Measurements from ENCODE around the gene ROBO1. TPM values are rescaled to one million over a fixed set of nuclear protein-coding genes. Genes with fewer than 3 reads are reported as not detected.
"Not testable (repeated sequence)": the region's sequence is repeated elsewhere in the genome, so short reads cannot be mapped to it uniquely, and the experiment has no call there.

ROBO1 gene
- total RNA-seq, 2 experiments from 2014 or later: 1.3 to 2.1 TPM

DNA sequence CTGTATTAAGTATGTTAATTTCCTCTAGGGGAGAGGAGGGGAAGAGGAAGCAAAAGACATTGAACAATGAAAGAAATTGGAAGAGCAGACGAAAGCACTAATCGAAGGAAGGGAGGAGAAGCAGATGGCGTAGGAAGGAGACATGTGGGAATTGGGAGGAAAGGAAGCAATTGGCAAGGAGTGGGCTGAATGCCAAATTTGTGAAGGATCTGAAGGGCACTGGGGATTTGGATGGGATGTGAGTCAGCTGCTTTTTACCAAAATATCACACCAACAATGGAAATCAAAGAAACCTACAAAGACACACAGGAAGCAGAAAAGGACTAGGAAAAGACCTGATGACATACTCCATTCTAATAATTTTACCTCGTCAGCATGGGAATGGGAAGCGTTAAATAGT lies 1029.8 kb downstream of the ROBO1 start:
- ChIA-PET POLR2A (no interaction called here), CTCF (interaction anchor here (1.2 kb wide), 1 partner anchor 8 kb away, joined by 4 read pairs; no protein-coding TSS in a partner anchor)
- H3K36me3 Mint-ChIP-seq (ENCODE audit: low read depth): no peaks in the 10 kb centered on the region
- no peaks in the 10 kb centered on the region for H3K27me3 Mint-ChIP-seq
- no peak overlapping the region for H3K27ac Mint-ChIP-seq
- DNase-seq: no peak
- H3K9me3 Mint-ChIP-seq (ENCODE audit: low read depth): peaks cover 4% of the 10 kb centered on the region
- H3K4me3 Mint-ChIP-seq: no peak overlapping the region
- ATAC-seq: no peak
- intact Hi-C loops (cut with DNase I, micrococcal nuclease): no loop called here
- no peaks in the 10 kb centered on the region for H3K4me1 Mint-ChIP-seq

DNA sequence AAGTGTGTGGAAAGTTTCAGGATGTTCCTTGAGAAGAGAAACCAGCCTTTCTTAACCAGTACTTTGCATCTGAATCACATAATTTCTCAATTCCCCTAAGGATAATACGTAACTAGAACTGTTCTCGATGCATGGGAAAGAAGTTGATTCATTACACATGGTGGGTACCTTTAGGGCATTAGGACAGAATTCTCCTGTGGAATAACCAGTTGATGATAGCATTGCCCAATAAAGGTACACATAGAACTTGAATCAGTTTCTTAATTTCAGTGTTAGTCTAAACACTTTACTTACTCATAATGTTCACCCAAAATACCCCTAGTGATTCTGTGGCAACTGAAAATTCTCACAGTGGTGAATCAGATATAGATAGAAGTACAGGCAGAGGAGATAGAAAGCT lies 1030.9 kb downstream of the ROBO1 start:
- ATAC-seq (no peak), DNase-seq (no peak)
- Mint-ChIP-seq H3K27me3 (no peaks in the 10 kb centered on the region), H3K9me3 (ENCODE audit: low read depth) (peaks cover 4% of the 10 kb centered on the region), H3K27ac (no peak overlapping the region), H3K4me3 (no peak overlapping the region), H3K36me3 (ENCODE audit: low read depth) (no peaks in the 10 kb centered on the region), H3K4me1 (no peaks in the 10 kb centered on the region)
- intact Hi-C loops (cut with DNase I, micrococcal nuclease): no loop called here
- POLR2A ChIA-PET: no interaction called here
- CTCF ChIA-PET: no interaction called here

DNA sequence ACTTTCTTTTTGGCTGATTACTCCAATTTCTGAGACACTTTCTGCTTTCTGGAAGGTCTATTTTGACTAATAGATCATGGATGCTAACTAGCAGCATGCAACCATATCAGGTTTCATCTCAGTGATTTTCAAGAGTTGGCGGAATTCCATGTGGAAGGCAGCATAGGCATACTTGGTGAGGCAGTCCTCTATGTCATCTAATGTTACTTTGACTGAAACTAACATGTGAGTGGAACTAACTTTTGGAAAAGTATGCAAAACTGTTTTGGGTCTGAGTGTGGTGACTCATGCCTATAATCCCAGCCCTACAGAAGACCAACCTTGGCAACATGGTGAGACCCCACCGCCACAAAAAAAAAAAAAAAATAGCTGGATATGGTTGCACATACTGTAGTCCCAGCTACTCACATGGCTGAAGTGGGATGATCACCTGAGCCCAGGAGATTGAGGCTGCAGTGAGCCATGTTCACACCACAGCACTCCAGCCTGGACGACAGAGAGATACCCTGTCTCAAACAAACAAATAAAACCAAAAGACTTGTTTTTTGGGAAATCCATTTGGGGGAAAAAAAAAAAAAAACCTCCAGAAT lies 1033.7 kb downstream of the ROBO1 start:
- POLR2A ChIA-PET: no interaction called here
- intact Hi-C loops (cut with DNase I, micrococcal nuclease): no loop called here
- H3K4me1 Mint-ChIP-seq: no peaks in the 10 kb centered on the region
- ATAC-seq (no peak), DNase-seq (no peak)
- no peak overlapping the region for H3K4me3 Mint-ChIP-seq
- no peak overlapping the region for H3K27ac Mint-ChIP-seq
- H3K9me3 Mint-ChIP-seq (ENCODE audit: low read depth): peaks cover 4% of the 10 kb centered on the region
- no peaks in the 10 kb centered on the region for H3K27me3 Mint-ChIP-seq
- H3K36me3 Mint-ChIP-seq (ENCODE audit: low read depth): no peaks in the 10 kb centered on the region
- CTCF ChIA-PET: no interaction called here

DNA sequence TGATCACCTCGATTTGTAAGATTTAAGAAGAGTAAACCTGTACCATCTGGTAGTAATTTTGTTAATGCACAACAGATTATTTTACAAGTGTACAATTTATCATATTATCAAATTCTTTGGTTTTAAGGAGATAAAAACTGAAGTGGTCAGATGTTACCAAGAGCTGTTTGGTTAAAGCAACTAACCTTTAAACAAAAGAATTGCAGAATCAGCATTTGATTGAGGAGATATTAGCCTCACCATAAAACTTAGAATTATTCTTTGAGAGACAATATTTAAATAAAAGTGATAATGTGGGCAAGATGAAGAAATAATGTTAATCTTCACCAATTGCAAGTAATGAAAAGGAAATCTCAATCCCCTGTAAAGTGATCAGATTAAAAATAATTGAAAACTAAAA lies 1034.9 kb downstream of the ROBO1 start:
- ChIA-PET POLR2A (no interaction called here), CTCF (no interaction called here)
- intact Hi-C loops (cut with DNase I, micrococcal nuclease): no loop called here
- DNase-seq (no peak), ATAC-seq (no peak)
- Mint-ChIP-seq H3K27ac (no peak overlapping the region), H3K36me3 (ENCODE audit: low read depth) (no peaks in the 10 kb centered on the region), H3K27me3 (no peaks in the 10 kb centered on the region), H3K9me3 (ENCODE audit: low read depth) (peaks cover 3% of the 10 kb centered on the region), H3K4me3 (no peak overlapping the region), H3K4me1 (no peaks in the 10 kb centered on the region)

DNA sequence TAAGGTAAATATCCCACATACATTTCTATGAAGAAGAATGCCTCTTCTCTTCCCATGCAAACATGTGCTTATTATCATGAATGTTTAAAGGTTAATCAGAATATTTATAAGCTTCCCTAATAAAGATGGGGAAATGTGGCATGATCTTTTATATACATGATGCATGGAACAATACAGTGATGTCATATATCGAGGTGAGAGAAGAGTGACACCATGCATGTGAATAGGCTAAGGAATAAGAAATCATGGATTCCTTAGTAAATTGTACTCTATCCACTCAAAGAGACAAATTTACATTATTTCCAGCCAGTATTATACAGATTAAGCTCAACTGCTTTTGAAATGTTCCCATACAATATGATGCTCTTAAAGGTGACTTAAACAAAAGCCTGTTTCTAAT lies 1035.3 kb downstream of the ROBO1 start:
- H3K9me3 Mint-ChIP-seq (ENCODE audit: low read depth): peaks cover 2% of the 10 kb centered on the region
- no peak overlapping the region for H3K27ac Mint-ChIP-seq
- DNase-seq (no peak), ATAC-seq (no peak)
- intact Hi-C loops (cut with DNase I, micrococcal nuclease): no loop called here
- POLR2A ChIA-PET: no interaction called here
- no peaks in the 10 kb centered on the region for H3K4me1 Mint-ChIP-seq
- H3K27me3 Mint-ChIP-seq: no peaks in the 10 kb centered on the region
- CTCF ChIA-PET: no interaction called here
- no peak overlapping the region for H3K4me3 Mint-ChIP-seq
- H3K36me3 Mint-ChIP-seq (ENCODE audit: low read depth): no peaks in the 10 kb centered on the region

DNA sequence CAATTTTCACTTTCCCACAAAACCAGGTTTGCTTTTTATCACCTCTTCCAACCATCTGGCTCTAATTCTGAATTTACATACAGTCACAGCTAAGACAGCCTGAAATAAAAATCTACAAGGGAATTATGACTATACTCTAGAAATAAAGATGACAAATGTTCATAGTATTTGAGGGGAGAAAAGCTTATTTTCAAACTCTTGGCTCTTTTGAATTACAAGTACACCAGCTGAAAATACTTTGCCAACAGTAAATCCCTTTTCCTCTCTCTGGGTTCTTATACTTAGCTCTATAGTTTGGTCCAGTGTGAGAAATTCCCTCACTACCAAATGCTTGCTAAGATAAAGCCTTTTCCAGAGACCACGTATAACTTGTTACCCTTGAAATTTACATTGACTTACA lies 1037.9 kb downstream of the ROBO1 start:
- ChIA-PET CTCF (interaction anchor here (1.2 kb wide), 1 partner anchor 8 kb away, joined by 4 read pairs; no protein-coding TSS in a partner anchor), POLR2A (no interaction called here)
- peaks cover 2% of the 10 kb centered on the region for H3K9me3 Mint-ChIP-seq (ENCODE audit: low read depth)
- H3K27ac Mint-ChIP-seq: no peak overlapping the region
- H3K4me1 Mint-ChIP-seq: no peaks in the 10 kb centered on the region
- DNase-seq: no peak
- no peaks in the 10 kb centered on the region for H3K27me3 Mint-ChIP-seq
- H3K4me3 Mint-ChIP-seq: no peak overlapping the region
- intact Hi-C loops (cut with DNase I, micrococcal nuclease): no loop called here
- no peak for ATAC-seq
- H3K36me3 Mint-ChIP-seq (ENCODE audit: low read depth): no peaks in the 10 kb centered on the region

DNA sequence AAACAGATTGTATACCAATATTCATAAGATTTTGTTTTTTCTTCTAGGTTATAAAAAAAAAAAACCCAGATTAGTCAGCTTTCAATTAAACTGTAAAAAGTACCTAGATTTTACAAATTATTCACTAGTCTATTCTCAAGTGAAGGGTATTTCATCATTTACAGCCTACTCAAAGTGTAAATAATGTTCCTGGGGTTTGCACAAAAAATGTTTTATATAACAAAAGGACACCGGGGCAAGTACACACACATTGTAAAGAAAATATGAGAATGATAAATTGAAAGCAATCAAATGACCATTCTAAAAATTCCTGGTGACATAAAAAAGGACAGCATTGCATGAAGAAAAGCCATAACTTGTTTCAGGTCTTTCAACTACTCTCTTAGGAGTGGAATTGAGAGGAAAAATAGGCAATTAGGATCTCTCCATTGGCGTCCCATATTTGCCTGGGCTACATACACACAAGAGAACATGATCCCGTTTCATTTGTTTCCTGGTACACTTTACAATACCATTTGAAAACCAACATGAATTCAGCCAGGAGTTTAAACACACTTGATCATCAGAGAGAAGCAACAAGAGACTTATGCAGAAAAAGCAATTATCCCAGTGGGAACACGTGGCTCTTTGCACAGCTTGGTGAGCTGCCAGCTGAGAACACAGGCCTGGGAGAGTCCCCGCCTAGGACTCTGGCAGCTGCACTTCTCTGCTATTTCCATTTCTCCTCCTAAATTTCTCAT lies 1039.2 kb downstream of the ROBO1 start:
- H3K4me1 Mint-ChIP-seq: no peaks in the 10 kb centered on the region
- no peaks in the 10 kb centered on the region for H3K27me3 Mint-ChIP-seq
- ChIA-PET POLR2A (no interaction called here), CTCF (interaction anchor here (1.4 kb wide), 1 partner anchor 10 kb away, joined by 4 read pairs; no protein-coding TSS in a partner anchor)
- peaks cover 2% of the 10 kb centered on the region for H3K9me3 Mint-ChIP-seq (ENCODE audit: low read depth)
- DNase-seq (no peak), ATAC-seq (no peak)
- intact Hi-C loops (cut with DNase I, micrococcal nuclease): no loop called here
- no peak overlapping the region for H3K27ac Mint-ChIP-seq
- H3K4me3 Mint-ChIP-seq: no peak overlapping the region
- H3K36me3 Mint-ChIP-seq (ENCODE audit: low read depth): no peaks in the 10 kb centered on the region

DNA sequence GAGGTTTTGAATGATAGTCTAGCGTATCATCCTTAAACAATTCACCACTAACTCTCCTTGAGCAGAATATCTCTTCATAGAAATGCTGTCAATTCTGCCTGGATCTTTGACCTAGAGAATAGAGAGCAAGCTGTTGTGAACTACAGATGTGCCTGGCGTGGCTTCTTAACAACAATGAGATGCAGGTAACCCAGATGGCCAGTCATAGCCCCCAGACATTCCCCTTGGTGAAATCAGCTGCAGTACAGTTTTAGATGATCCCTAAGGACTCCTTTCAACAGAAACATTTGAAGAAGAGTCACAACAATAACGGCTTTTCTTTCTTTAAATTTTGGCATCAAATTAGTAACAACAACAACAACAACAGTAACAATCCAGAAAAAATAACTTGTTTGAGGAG lies 1041.3 kb downstream of the ROBO1 start:
- Mint-ChIP-seq H3K4me3 (no peak overlapping the region), H3K9me3 (ENCODE audit: low read depth) (peaks cover 2% of the 10 kb centered on the region), H3K27ac (no peak overlapping the region), H3K36me3 (ENCODE audit: low read depth) (no peaks in the 10 kb centered on the region), H3K27me3 (no peaks in the 10 kb centered on the region), H3K4me1 (no peaks in the 10 kb centered on the region)
- intact Hi-C loops (cut with DNase I, micrococcal nuclease): no loop called here
- DNase-seq (no peak), ATAC-seq (no peak)
- ChIA-PET CTCF (no interaction called here), POLR2A (no interaction called here)

DNA sequence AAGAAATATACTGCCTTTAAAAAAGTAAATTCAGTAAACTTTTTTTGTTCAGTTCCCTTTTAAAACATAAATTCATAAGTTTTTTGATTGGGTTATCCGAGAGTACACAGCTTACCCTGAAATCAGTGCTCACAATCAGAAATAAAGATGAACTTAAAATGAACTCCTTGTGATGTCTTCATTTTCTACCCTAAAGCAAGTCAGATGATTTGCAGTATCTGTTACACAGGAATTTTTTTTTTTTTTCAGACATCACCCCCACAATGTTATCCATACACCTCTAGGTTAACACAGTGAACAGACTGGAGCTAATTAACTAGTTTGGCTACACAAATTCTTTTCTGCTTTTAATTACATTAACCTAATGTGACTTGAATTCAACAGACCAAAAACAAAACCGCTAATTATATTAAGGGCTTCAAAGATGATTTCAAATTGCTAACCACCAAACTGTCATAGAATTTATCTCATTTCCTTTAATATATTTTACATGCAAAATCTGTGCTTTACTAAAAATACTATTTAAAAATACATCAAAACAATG lies 1042.0 kb downstream of the ROBO1 start:
- Mint-ChIP-seq H3K27me3 (no peaks in the 10 kb centered on the region), H3K4me1 (no peaks in the 10 kb centered on the region), H3K4me3 (no peak overlapping the region), H3K27ac (no peak overlapping the region), H3K9me3 (ENCODE audit: low read depth) (peaks cover 2% of the 10 kb centered on the region), H3K36me3 (ENCODE audit: low read depth) (no peaks in the 10 kb centered on the region)
- DNase-seq (no peak), ATAC-seq (no peak)
- CTCF ChIA-PET: no interaction called here
- intact Hi-C loops (cut with DNase I, micrococcal nuclease): no loop called here
- POLR2A ChIA-PET: no interaction called here

DNA sequence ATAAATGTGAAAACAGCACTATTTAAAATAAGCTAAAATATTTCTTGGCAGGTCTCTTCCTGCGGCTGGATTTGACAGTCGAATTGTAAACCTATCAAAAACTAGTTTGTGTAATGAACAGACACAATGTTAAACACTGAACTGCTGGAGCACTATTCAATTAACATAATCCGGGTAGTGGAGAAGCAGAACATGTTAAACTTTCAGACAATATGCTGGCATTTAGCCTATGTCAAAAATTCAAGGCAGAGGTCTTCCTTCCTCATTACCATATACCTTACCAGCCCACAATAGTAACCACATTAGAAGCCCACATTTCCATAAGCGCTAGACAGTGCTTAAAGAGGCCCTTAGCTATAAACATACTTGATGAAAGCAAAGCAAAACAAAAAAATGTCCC lies 1042.9 kb downstream of the ROBO1 start:
- ChIA-PET CTCF (no interaction called here), POLR2A (no interaction called here)
- Mint-ChIP-seq H3K36me3 (ENCODE audit: low read depth) (no peaks in the 10 kb centered on the region), H3K4me1 (no peaks in the 10 kb centered on the region), H3K27ac (no peak overlapping the region), H3K9me3 (ENCODE audit: low read depth) (peaks cover 2% of the 10 kb centered on the region), H3K27me3 (no peaks in the 10 kb centered on the region), H3K4me3 (no peak overlapping the region)
- DNase-seq: no peak
- intact Hi-C loops (cut with DNase I, micrococcal nuclease): no loop called here
- no peak for ATAC-seq

DNA sequence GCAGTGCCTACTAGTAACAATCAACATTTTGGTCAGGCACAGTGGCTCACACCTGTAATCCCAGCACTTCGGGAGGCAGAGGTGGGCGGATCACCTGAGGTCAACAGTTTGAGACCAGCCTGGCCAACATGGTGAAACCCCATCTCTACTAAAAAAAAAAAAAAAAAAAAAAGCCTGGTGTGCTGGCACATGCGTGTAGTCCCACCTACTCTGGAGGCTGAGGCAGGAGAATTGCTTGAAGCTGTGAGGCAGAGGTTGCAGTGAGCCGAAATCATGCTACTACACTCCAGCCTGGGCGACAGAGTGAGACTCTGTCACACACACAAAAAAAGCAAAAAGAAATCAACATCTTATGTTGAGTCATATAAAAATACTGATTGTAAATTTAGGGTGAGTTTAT lies 1043.4 kb downstream of the ROBO1 start:
- DNase-seq; POLR2A ChIA-PET; ATAC-seq; H3K27me3 Mint-ChIP-seq; intact Hi-C loops (cut with DNase I, micrococcal nuclease); H3K4me1 Mint-ChIP-seq; H3K36me3 Mint-ChIP-seq (ENCODE audit: low read depth); CTCF ChIA-PET; H3K27ac Mint-ChIP-seq; H3K9me3 Mint-ChIP-seq (ENCODE audit: low read depth); H3K4me3 Mint-ChIP-seq: not testable (repeated sequence)

DNA sequence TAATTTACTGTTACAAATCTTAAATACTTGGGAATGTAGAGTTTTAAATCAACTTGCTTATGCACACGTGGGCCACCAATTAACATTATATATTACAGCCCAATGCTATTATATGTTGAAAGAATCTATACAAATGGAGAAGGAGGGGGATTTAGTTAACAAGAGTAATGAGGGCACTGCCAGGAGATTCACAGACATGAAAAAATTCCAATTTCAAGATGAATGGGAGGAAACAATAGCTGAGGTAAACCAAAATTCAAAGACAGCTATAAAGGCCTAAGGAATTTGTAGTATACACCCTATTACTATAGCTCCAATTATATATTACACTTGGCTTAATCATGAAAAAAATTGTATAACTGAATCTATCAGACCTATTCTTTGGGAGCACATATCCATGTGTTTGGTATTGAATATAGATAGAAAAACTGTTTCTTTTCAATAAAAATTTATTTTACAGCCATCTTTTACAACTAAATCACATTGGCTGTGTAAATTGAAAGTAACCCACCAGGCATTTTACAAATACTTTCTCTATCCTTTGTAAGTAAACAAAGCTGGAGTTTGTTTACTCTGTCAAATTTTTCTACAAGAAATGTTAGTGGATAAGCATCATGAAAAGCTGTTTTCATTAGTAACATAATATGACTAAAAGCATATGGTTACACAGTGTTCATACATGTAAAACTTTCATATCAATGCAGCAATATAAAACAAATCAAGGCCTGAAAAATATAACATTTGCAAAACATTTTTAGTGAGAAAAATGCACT lies 1045.8 kb downstream of the ROBO1 start:
- ATAC-seq: no peak
- no peaks in the 10 kb centered on the region for H3K36me3 Mint-ChIP-seq (ENCODE audit: low read depth)

More for the DNA sequence above, 1045.8 kb downstream of the ROBO1 start:
- H3K27me3 Mint-ChIP-seq: no peaks in the 10 kb centered on the region
- ChIA-PET CTCF (no interaction called here), POLR2A (no interaction called here)
- H3K4me1 Mint-ChIP-seq: no peaks in the 10 kb centered on the region
- no peak overlapping the region for H3K4me3 Mint-ChIP-seq
- no peak for DNase-seq
- no peak overlapping the region for H3K27ac Mint-ChIP-seq
- H3K9me3 Mint-ChIP-seq (ENCODE audit: low read depth): peaks cover 3% of the 10 kb centered on the region
- intact Hi-C loops (cut with DNase I, micrococcal nuclease): no loop called here

Measured in activated CD4-positive, alpha-beta T cell treated with anti-CD3 and anti-CD28 coated beads for 36 hours (primary cell).